GM12801 (cell line): ENCODE data around the gene TBC1D30.

Source experiments
- TF ChIP-seq, protein P1 (sequence below): IDR thresholded peaks from one replicate; pipeline ENCODE4 v1.5.1; 2011; ENCODE audit warnings: control low read depth; ENCODE audit not compliant: insufficient read length; ENCODE audit errors: extremely low read depth

Gene TBC1D30

DNA sequence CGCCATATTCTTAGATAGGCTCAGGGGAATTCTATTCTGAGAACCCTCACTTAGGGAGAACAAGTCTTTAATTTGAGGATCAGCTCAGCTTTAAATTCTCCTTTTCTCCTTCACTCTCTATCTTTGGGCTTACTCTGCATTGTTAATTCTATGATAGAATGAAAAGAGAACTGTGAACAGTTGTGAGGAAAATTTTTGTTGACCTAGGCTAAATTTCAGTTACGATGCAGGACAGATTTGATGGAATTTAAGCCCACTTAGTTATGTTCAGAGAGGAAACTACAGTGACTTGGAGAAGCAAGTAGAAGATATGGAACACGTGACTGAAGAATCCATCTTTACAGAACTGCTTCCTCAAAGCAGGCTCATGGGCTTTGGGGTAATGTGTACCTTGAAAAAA lies 82.7 kb downstream of the TBC1D30 start:
- TF ChIP-seq, protein P1, sequence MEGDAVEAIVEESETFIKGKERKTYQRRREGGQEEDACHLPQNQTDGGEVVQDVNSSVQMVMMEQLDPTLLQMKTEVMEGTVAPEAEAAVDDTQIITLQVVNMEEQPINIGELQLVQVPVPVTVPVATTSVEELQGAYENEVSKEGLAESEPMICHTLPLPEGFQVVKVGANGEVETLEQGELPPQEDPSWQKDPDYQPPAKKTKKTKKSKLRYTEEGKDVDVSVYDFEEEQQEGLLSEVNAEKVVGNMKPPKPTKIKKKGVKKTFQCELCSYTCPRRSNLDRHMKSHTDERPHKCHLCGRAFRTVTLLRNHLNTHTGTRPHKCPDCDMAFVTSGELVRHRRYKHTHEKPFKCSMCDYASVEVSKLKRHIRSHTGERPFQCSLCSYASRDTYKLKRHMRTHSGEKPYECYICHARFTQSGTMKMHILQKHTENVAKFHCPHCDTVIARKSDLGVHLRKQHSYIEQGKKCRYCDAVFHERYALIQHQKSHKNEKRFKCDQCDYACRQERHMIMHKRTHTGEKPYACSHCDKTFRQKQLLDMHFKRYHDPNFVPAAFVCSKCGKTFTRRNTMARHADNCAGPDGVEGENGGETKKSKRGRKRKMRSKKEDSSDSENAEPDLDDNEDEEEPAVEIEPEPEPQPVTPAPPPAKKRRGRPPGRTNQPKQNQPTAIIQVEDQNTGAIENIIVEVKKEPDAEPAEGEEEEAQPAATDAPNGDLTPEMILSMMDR: no peak

DNA sequence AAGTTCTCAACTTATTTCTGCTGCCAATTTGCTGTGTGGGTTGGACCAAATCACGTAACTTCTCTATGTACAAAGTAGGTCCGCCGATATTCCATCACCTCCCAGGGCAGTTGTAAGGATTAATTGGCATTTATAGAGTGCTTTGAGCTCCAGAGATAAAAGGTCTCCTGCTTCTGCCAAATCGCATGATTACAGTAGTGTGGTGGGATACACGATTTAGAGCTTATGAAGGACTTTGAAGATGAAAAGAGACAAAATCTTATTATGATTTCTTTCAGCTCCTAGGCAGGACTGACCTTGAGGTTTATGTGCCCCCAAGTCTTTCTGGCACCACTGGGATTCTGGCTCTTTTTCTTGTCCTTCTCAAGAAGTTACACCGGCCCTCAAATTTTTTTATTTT lies 84.7 kb downstream of the TBC1D30 start:
- TF ChIP-seq, protein P1: no peak

DNA sequence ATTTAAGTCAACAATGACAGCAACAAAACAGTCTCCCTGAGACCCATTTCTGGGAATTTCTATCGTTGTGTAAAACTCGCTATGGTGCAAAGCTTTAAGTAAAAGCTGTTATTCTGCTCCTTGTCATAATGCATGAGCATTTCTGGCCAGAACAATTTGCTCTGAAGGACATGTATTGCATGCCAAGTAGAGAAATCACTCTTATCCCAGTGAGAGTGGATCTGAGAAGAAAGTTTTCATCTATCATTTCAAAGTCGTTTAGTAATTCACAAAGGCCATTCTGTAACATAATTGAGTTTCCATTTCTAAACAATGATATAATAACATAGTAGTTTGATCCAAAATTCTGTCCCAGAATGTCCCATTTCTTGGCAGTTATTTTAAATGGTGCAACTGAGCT lies 86.6 kb downstream of the TBC1D30 start:
- TF ChIP-seq, protein P1: no peak

DNA sequence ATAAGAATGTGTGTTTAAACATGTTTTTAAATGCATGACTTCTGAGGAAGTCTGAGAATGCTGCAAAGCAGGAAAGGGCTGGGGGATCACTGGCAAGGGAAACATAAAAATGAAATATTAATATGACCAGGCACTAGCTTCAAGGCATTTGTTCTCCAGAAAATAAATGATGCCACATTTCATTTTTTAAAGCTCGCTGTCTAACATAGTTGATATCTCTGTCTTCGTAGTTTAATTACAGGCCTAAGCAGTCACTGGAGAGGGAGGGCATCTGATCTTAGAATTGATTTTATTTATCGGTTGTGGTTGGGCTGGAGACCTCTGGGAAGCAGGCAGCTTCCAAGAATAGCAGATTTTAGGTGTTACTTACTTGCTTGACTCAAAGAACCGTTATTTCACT lies 87.5 kb downstream of the TBC1D30 start:
- TF ChIP-seq, protein P1: no peak

DNA sequence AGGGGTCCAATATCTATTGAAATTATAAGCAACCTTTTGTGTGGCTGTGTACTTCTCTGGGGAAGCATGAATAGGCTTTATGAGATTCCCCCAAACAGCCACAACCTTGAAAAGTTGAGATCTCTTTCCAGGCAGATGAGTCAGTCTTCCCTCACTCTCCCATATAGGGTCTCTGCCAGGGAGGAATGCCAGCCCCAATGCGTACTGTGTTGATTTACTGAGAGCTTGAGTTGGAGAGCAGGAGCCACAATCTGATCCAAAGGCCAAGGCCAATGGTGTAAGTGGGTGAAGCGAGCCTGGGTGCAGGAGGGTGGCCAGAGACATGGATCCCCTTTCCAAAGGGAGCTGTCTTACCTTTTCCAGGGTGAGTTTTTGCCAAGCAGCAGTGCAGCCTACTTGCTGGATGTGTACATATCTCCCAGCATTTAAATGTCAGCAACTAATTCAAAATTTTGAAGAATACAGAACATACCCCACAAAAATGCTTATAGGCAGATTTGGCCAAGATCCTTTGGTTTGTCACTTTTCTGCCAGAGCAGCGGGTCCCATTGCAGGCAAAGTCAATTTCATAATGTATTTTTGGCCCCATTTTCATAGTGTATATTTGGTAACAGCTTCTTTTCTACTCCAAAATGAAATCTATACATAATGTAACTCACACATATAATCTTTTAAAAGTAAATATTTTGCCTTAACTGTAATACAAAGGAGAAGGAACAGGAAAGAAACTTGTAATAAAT lies 88.2 kb downstream of the TBC1D30 start:
- TF ChIP-seq, protein P1: no peak

DNA sequence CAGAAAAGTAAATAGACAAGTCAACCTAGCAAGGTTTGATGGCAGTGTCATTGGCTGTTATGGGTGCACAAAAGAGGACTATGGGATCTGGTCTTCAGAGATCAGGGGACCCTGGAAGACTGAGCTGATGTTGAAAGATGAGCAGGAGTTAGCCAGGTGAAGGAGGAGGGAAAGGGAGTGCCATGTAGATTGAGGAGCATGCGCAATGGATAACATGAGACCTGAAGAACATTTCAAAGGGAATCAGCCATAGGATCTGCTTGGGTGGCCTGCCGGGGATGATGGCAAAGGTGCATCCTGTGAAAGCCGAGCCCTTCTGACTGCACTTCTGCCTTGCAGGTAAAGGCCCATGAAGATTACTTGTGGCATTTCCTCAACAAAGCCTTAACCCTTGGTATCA lies 90.8 kb downstream of the TBC1D30 start:
- TF ChIP-seq, protein P1: no peak

DNA sequence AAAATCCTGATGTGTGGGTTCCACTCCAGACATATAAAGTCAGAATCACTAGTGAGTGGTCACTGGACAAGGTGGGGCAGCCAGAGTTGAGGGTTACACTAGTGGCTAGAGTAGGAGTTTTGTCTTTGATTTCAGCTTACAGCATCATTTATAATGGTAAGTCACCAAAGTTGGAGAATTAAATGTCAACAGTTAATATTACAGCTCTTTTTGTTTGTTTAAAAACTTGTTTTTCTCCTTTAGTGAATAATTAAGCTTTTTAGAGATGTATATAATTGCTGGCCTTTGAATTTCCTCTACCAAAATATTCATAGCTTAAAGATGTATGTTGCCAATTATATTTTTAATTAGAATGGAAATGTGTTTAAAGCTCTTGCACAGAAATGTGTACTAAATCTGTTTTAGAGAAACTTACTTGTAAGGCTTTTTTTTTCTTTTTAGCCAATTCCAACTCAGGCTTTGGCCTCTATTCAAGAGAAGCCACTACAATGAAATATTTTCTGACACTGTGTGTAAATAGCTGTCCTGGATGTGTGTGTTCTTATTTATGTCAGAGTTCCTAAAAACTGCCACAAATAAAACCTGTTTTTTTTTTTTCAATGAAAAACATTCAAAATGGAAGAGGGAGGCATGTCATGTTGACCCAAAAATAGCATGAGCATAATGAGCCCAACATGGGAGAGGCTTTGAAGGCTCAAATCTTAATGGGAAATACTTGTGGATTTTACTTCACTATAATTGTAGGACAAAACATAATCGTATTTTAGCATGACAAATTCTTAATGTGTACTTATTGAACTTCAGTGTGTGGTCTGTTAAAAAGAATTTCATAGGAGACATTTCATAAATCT lies 92.2 kb downstream of the TBC1D30 start:
- TF ChIP-seq, protein P1: no peak
